ENCODE results near the gene RAI14. TPM values are rescaled to one million over a fixed set of nuclear protein-coding genes. Genes with fewer than 3 reads are reported as not detected.
"Not testable (repeated sequence)": the region's sequence is repeated elsewhere in the genome, so short reads cannot be mapped to it uniquely, and the experiment has no call there.

Gene RAI14
- polyA plus RNA-seq, 3 donors, result 88.2 to 105 (median 97.5) TPM

DNA sequence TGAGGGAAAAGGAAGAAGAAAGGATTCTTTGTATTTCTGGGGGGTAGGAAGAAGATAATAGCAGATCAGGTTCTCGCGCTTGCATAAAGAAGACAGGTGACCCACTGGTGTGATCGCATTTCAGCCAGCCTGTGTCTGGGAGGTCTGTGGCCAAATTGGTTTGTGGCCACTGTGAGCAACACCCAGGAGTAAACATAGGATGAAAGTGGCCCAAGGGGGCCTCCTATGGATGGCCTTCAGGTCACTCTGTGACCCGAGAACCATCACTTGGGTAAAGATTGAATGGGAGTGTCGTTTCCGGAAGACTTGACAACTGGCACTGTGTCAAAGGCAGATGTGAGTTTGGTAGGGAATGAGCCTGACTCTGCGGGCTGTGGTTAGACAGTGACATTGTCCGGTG is 34.2 kb downstream of the RAI14 start:
- DNase-seq (ENCODE audit: extremely low read depth in 1 of 11, low read depth in 9 of 11, low spot score in 4 of 11), result no peak

DNA sequence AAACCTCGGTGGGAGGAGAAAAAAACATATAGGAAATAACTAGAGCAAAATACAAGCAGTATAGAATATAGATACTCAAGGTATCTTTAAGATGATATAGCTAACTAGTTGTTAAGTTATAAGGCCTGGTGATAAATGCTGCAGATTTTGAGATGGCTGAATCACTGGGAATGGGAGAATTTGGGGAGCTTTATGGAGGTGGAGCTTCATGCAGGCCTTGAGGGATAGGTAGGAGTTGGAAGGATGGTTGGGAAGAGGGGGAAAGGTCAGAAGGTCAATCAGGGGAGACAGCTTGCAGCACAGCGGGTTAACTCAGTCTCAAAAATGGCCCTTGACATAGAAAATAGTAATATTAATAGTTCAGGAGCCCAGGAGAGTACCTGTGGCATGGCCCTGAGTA is 34.8 kb downstream of the RAI14 start:
- no peak for DNase-seq (ENCODE audit: extremely low read depth in 1 of 11, low read depth in 9 of 11, low spot score in 4 of 11)

DNA sequence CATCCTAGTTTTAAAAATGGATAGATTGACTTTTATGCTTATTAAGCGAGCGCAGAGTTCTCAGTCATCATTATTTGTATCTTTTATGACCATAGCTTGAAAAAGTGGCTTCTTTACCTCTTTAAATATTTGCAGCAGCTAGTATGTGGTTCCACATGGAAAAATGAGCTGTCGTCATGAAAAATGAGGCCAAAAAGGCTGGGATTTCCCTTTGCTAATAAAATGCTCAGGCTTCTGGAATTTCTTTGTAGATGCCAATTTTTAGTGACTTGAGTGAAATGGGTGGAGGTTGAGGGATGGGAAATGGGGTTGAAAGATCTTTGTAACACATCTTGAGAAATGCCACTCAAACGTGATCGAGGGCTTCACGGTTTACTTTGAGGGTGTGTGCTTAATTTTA is 35.2 kb downstream of the RAI14 start:
- no peak for DNase-seq (ENCODE audit: extremely low read depth in 1 of 11, low read depth in 9 of 11, low spot score in 4 of 11)

DNA sequence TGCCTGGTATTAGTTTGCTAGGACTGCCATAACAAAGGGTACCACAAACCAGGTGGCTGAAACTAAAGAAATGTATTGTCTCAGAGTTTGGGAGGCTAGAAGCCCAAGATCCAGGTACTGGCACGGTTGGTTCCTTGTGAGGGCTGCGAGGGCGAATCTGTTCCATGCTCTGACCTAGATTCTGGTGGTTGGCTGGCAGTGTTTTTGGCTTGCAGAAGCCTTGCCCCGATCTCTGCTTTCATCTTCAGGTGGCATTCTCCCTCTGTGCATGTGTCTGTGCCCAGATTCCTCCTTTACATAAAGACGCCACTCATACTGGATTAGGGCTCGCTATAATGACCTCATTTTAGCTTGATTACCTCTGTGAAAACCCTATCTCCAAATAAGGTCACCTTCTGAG is 36.7 kb downstream of the RAI14 start:
- no peak for DNase-seq (ENCODE audit: extremely low read depth in 1 of 11, low read depth in 9 of 11, low spot score in 4 of 11)

DNA sequence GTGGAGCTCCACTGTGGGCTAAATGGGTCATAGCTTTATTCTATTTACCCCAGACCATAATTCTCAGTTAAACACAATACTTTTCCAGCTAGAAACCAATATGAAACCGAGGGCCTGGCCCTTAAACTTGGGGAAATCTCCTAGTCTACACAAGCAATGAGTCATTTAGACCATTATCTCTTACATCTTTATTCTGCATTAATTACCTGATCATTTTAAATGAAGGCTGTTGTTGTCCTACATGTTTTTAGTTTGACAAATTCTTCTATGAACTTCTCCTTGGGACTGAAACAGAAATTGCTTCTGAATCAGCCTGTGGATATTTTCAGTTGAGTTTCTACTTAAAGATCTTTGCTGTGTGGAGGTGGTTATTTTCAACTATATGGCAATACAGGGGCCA is 37.9 kb downstream of the RAI14 start:
- no peak for DNase-seq (ENCODE audit: extremely low read depth in 1 of 11, low read depth in 9 of 11, low spot score in 4 of 11)

DNA sequence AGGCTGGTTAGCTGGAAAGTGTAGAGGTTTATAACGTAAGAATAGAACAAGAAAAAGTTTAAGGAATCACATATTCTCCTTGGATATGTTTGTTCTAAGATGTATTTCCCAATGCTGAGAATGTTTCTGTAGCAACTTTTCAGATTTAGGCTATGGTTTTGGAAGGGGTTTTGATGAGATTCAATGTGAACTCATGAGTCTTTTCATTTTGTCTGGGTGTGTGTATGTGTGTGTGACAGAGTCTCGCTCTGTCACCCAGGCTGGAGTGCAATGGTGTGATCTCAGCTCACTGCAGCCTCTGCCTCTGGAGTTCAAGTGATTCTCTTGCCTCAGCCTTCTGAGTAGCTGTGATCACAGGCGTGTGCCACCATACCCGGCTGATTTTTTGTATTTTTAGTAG is 38.6 kb downstream of the RAI14 start:
- no peak for DNase-seq (ENCODE audit: extremely low read depth in 1 of 11, low read depth in 9 of 11, low spot score in 4 of 11)

DNA sequence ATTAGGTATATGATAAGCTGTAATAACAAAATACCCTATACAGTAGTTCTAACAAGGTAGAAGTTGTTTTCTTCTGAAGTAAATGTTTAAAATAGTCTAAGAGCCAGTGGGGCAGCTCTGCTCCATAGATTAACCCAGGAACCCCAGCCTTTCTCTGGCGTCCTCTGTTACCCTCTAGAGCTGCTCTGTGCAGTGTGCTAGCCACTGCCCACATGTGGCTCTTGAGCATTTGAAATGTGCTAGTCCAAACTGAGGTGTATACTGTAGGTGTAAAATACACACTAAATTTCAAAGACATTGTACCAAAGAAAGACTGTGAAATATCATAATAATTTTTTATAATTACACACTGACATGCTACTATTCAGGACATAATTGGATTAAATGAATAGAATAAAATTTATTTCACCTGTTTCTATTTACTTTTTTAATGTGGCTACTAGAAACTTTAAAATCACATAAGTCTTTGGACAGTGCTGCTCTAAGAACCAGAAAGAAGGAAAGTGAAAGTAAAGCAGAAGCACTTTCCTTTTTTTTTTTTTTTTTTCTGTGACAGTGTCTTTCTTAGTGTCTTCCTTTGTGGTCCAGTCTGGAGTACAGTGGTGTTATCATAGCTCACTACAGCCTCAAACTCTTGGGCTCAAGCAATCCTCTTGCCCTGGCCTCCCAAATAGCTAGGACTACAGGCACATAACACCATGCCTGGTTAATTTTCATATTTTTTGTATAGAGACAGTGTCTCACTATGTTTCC is 39.3 kb downstream of the RAI14 start:
- no peak for DNase-seq (ENCODE audit: extremely low read depth in 1 of 11, low read depth in 9 of 11, low spot score in 4 of 11)

DNA sequence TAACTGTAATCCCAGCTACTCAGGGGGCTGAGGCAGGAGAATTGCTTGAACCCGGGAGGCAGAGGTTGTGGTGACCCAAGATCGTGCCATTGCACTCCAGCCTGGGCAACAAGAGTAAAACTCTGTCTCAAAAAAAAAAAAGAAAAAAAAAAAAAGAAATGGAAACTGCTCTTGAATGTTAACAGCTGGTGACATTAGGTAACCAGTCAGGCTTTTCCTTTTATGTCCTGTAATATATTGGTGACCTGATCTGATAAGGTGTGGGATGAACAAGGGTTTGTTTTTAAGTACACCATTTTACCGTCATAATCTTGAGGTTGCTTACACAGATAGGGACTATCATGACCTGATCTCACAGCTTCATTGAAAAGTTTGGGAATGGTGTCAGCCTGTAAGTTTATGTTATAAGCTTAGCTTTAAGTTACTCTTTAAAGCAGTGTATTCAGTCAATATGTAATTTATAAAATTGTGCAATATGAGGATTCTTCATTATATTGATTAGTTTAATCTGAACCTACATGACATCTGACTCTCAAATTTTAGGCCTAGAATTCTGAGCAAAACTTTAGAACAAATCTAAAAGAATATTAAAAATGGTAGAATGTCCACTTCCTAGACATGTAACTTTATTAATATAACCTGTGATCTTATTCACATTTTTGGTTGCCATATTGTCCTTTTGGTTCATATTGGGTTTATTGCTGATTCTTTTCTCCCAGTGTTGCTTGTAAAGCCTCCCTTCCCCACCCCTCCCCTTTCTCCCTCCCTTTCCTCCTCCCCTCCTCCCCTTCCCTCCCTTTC is 41.4 kb downstream of the RAI14 start:
- DNase-seq (ENCODE audit: extremely low read depth in 1 of 11, low read depth in 9 of 11, low spot score in 4 of 11), result no peak

DNA sequence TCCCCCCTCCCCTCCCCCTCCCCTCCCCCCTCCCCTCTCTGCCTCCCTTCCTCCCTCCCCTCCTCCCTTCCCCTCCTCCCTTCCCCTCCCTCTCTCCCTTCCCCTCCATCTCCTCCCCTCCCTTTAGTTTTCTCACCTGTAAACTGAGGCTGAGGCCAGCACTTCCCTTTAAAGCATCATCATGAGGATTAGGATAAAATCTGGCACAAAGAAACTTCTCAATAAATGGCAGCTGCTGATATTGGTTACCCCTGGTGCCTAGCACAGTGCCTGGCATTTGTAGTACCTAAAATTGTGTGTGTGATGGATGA is 41.9 kb downstream of the RAI14 start:
- no peak for DNase-seq (ENCODE audit: extremely low read depth in 1 of 11, low read depth in 9 of 11, low spot score in 4 of 11)

DNA sequence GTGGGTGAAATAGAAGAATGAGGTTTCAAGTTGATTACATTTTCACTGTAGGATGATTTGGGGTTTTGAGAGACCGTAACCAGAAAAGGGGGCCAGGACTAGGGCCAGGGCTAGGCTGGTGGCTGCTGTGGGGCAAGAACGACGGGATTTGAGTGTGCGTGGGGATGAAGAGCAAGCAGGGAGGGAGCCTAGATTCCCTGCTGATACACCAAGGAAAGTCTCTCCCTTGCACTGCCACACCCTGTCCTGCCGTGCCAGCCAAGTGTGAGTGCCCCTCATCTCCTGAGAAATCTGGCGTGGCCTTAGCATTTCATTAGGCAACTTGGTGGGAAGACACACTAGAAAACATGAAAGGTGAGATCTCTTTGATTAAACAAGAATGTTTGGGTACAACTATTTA is 42.6 kb downstream of the RAI14 start:
- DNase-seq (ENCODE audit: extremely low read depth in 1 of 11, low read depth in 9 of 11, low spot score in 4 of 11), result no peak

DNA sequence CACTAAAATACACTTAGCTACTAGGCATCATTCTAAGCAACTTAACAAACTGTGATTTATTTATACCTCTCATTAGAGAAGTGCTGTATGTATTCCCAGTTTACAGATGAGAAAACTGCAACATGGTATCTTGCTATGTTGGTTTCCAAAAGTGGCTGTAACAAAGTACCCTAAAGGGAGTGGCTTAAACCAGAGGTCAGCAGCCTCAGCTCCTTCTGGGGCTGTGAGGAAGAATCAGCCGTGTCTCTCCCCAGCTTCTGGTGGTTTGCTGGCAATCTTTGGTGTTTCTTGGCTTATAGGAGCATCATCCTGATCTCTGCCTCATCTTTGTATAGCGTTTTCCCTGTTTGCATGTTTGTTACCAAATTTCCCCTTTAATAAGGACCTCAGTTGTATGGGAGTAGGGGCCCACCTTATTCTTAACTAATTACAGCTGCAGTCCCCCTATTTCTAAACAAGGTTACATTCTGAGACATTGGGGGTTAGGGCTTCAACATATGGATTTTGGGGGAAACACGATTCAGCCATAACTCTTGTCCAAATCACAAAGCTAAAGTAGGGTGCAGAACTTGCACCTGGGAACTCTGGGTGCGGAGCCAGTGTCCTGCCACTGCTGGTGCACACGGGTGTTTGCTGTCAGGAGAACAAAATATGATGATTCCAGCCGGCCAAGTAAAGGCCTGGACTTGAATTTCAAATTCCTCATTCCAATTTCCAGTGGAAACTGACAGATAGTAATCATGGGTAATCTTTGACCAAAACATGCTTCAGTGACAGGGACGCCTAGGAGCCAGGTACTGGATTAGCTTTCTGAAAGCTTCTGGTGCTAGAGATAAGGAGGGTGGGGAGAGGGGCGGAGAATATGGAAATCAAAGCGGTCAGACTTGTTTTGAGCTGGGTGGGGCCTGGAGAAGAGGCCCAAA is 43.3 kb downstream of the RAI14 start:
- DNase-seq (ENCODE audit: extremely low read depth in 1 of 11, low read depth in 9 of 11, low spot score in 4 of 11), result no peak

DNA sequence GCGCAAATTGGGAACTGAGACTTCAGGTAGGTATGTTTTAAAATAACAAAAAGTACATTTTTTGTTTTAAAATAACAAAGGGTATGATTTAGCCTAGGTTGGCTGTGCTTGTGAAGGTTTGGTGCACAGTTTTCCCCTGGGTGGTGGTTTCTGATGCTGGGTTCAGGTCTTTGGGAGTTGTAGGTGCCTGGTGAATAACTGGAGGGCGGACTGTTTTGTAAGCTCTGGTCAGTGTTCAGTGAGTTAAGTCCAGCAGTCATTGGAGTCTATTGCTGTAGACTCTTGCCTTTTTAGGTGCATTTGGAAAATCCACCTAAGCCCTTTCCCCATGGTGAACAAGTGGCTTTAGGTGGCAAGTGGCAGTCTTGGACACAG is 43.9 kb downstream of the RAI14 start:
- DNase-seq (ENCODE audit: extremely low read depth in 1 of 11, low read depth in 9 of 11, low spot score in 4 of 11), result no peak

DNA sequence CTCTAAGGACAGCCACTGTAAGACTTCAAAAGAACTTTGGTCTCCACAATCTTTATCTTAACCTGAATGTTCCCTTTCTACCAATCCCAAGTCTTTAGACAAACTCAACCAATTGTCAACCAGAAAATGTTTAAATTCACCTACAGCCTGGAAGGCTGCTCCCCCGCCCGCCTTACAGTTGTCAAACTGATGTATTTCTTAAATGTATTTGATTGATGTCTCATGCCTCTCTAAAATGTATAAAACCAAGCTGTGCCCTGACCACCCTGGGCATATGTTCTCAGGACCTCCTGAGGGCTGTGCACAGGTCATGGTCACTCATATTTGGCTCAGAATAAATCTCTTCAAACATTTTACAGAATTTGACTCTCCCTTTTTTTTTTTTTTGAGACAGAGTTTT is 45.3 kb downstream of the RAI14 start:
- not testable (repeated sequence) for DNase-seq (ENCODE audit: extremely low read depth in 1 of 11, low read depth in 9 of 11, low spot score in 4 of 11)

DNA sequence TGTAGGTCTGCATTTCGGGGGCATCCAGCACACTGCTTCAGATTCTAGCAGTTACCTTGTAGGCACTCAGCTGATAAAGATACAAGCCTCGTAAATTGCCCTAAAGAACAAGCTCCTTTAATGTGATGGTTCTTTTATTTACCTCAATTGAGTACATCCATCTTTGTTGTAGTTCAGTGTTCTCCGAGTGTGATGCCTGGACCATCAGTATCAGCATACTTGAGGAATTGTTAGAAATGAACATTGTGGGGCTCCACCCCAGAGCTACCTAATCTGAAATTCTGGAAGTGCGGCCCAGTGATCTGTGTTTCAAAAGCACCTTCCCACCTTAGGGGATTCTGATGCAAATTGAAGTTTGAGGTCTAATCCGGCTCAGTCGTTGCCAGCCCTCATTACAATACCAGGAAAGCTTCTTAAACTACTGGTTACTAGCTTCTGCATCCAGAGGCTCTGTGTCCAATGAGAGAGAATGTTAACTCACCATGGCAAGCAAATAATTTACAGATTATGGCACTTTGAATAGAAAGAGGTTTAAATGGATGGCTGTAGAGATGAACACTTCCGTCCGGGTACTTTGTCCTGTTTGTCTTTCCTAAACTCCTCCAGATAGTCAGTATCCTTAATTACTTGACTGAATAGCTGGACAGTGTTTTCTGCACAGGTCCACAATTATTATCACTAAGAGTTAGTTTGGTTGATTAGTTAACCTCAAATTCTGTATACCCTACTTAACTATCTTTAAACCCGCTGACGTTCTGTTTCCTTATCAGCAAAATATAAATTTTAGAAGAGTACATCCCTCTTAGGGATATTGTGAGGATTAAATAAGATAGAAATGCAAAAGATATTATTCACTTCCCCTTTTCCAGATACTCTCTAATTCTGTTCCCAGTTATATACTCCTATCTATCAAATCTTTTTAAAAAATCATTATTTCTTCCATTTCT is 47.9 kb downstream of the RAI14 start:
- DNase-seq (ENCODE audit: extremely low read depth in 1 of 11, low read depth in 9 of 11, low spot score in 4 of 11), result no peak

DNA sequence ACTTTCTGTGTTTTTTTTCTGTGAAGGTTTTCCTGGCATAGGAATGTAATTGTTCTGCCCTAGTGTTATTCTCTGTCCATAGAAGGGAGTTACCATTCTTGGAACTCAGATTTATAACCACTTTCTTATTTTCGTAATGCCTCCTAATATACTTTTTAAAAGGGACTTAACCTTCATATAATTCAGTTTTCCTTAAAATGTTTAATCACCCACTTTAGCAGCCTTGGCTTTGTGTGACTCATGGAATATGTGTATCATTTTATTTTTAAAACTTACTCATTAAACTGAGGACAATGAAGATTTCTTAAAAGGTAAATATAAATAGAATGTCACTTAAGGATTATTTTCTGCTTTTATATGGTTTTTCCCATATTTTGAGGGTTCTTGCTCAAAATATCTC is 50.0 kb downstream of the RAI14 start:
- no peak for DNase-seq (ENCODE audit: extremely low read depth in 1 of 11, low read depth in 9 of 11, low spot score in 4 of 11)

DNA sequence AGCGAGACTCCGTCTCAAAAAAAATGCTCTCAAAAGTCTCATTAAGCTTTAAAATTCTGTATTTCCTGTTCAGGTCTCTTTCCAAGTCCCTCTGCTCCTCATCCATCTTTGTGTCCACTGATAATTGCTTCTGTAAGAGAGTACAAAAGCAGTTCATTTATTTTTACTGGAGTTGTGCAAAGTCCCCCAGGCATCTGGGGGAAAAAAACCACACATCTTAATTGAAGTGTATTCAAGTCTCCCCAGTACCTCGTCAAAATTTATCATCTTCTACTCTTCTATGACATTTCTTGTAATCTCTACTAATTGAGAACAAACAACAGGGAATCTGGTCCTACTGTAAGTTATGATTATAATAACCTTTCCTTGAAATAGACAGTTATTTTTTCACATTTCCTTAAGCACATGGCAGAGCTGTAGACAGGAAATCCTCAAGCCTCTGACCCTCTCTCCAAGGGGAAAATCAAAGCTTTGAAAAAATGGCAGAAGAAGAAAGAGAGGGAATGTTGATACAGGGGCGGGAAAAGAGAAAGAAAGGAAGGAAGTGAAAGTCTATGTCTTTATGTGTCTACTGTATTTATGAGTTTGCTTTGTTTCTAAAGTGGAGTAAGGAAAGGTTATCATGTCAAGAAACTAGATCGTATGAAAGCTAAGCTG is 51.5 kb downstream of the RAI14 start:
- no peak for DNase-seq (ENCODE audit: extremely low read depth in 1 of 11, low read depth in 9 of 11, low spot score in 4 of 11)

DNA sequence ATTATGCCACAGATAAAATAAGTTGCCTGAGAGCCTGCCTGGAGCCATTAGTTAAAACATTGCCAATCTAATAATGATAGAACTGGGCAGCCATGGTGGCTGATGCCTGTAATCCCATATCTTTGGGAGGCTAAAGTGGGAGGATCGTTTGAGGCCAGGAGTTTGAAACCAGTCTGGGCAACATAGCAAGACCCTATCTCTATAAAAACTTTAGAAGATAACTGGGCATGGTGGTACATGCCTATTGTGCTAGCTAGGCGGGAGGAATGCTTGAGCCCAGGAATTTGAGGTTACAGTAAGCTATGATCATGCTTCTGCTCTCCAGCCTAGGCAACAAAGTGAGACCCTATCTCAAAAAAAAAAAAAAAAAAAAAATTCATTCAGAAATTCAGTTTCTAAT is 52.6 kb downstream of the RAI14 start:
- no peak for DNase-seq (ENCODE audit: extremely low read depth in 1 of 11, low read depth in 9 of 11, low spot score in 4 of 11)

Data from renal cortex interstitium (tissue), 11 donors.